Measurements from ENCODE around the gene VDAC2.
"Not testable (repeated sequence)": the region's sequence is repeated elsewhere in the genome, so short reads cannot be mapped to it uniquely, and the experiment has no call there.

VDAC2 gene, protein sequence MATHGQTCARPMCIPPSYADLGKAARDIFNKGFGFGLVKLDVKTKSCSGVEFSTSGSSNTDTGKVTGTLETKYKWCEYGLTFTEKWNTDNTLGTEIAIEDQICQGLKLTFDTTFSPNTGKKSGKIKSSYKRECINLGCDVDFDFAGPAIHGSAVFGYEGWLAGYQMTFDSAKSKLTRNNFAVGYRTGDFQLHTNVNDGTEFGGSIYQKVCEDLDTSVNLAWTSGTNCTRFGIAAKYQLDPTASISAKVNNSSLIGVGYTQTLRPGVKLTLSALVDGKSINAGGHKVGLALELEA

DNA sequence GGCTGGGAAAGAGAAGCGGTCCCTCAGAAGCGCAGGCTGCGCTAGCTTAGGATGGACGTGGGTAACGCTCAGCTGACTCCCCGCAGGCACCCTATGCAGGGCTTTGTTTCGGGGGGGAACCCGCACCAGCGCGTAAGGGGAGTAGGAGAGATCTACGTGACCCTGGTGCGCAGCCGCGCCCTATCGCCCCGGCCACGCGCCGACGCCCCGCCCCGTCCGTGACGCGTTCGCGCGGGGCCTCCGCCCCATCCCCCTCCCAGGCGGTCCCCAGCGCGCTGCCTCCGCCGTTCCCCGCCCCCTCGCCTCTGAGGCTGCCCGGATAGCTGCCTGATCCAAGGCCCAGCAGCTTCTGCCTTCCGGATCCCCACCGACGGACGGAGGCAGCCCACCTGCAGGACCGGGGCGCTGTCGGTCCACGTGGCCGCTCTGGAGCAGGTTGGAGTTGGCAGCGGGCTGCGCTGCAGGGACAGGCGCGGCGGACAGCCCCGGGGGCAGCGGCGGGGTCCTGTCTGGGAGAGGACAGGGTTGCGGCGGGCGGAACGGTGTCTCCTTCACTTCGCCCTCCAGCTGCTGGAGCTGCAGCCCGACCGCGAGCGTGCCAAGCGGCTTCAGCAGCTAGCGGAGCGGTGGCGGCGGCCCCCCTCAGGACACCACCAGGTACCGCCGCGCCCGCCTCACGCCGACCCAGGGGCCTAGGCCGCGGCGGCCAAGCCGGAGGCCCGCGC lies at the start of gene VDAC2:
Gene VDAC2 (plus strand): TSS at position 515 of the 725 bp plus-strand sequence. CDS start 363 bp downstream, outside the sequence.
- DNase-seq (ENCODE audit: low read depth, low spot score): peak; percentile 85

DNA sequence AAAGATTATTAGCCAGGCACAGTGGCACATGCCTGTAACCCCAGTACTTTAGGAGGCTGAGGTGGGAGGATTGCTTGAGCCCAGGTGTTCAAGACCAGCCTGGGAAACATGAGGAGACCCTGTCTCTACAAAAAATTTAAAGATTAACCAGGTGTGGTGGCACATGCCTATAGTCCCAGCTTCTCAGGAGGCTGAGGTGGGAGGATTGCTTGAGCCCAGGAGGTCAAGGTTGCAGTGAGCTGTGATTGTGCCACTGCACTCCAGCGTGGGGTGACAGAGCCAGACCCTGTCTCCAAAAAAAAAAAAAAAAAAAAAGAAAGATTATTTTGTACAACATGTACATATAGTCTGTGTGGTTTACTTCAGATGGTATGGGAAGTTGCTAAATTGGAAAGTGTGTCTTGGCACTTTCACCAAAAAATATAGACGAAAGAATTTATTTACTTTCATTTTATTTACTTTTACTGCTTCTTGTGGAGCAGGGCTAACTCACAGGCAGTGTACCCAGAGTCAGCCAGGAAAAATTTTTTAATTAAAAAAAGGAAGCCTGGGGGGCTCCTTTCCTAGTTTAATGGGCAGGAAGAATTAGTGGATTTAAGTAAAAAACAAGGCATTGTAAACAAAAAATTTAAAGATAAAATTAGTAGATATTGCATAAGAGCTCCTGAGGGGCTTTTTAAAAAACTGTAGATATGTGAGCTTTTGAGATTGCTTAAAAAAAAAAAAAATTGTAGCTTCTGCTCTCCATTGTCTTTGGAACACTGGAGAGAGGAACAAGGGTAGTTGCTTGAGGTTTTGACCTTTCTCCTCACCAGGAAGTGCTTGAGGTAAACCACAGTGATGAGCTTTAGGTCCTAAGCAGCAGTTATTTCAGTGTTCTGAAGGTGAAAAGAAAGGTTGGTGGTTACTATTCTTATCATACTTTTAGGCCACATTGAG lies 44.6 kb upstream of the VDAC2 start:
- no peak for DNase-seq (ENCODE audit: low read depth, low spot score)

DNA sequence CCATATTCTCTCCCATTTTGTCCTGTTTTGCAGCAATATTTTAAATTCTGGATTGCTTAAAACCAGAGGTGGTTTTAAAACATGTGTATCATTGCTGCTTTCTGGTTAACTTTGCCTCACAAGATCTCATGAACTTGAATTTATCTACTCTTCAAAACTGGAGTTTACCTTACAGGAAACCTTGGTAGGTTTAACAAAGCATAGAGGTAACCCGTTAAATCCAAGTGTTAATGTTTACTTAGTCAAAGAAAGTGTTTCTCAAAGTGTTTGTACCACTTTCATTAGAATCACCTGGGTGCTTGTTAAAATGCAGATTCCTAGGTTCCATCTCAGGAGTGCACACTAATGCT lies 44.0 kb upstream of the VDAC2 start:
- no peak for DNase-seq (ENCODE audit: low read depth, low spot score)

DNA sequence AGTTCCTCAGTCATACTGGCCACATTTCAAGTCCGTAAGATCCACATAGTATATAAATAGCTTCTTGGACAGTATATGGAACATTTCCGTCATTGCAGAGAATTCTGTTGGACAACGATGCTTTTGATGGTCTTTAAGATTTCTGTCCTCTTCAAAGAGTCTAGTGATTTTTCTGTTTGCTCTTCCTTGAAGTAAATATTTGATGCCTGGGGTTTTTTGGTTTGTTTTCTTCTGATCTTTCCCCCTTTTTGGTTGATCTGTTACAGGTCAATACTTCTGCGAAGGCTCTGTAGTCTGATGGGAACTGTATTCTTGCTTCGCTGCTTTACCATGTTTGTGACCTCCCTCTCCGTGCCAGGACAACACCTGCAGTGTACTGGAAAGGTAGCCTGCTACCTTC lies 42.3 kb upstream of the VDAC2 start:
- DNase-seq (ENCODE audit: low read depth, low spot score): no peak

DNA sequence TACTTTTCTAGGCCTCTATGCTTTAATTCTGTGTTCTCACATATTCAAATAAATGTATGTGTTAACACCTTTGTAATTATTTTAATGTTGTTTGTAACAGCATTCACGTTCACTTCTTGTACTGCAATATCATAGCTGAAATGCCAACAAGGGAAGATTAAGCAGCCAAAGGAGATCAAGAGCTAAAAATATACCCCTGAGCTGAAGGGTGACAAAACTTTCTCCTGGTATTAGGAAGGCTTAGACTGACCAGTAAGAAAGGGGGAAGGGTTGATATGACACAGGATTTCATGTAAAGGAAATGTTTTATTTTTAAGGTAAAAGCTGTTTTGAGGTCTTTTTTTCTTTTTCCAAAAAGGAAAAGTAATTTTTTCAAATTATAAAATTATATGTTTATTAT lies 40.4 kb upstream of the VDAC2 start:
- DNase-seq (ENCODE audit: low read depth, low spot score): no peak

DNA sequence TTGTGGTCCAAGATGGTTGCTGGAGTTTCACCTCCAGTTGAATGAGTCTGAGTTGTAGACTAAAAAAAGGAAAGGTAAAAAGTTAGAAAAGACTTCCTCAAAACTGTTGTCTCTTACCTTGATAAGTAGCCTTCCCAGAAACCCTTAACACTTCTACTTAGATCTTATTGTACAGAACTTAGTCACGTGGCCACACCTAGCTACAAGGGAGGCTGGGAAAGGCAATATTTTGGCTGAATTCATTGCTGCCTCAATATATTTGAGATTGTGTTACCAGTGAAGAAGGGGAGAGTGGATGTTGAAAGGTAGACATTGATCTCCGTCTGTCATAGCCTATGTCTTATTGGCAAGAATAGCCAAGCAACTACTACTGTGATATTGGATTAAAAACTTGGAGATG lies 35.5 kb upstream of the VDAC2 start:
- DNase-seq (ENCODE audit: low read depth, low spot score): no peak

DNA sequence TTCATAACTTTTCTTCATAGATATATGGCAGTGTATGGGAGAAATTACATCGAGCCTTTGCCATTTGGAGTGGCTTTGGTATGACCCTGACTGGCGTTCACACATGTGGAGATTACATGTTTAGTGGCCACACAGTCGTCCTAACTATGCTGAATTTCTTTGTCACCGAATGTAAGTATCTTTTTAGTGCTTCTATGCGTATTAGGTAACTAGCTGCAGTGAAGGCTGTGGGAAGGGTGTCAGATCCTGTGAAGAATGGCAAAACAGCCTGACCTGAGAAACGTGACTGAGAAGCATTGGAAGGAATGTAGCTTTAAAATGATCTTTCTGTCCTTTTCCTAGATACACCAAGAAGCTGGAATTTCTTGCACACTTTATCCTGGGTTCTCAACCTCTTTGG lies 34.5 kb upstream of the VDAC2 start:
- DNase-seq (ENCODE audit: low read depth, low spot score): no peak

DNA sequence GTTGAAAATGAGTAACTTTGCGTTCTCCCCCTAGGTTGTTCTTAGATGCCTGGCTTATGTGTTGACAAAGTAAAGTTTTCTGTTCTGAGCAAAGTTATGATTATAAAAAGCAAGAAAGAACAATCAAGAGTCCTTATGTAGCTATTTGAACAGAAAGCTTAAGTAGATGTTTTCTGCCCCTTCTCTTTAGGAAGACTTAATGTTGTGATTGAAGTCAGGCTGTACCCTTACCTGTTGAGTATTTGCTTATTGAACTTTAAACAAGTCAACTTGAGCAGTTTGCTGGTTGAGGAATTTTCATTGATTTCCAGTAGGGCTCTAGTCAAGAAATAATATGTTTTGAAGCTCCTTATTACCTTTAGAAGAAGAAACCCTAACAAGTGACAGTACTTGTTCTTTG lies 33.9 kb upstream of the VDAC2 start:
- DNase-seq (ENCODE audit: low read depth, low spot score): no peak

DNA sequence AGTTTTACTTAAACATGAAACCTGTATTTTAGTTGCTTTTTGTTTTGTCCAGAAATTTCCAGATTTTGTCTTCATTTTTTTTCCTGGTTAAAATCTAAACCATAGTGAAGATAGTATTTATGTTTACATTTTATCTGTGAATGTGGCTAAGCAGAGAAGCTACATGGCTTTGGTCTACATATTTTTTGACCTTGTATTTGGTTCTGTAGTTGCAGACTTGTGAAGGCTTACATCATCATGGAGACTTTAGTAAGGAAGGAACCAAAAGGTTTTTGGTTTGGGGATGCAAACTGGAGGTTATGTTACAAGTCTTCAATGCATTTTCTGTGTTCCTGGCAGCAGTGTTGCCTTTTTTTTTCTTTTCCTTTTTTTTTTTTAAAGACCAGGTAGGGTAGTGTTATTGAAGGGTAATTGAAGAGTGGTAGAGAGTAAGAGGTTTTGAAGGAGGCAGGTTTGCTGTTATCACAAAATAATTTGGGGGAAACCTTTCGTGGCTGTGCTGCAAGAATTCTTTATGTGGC lies 30.9 kb upstream of the VDAC2 start:
- DNase-seq (ENCODE audit: low read depth, low spot score): no peak

DNA sequence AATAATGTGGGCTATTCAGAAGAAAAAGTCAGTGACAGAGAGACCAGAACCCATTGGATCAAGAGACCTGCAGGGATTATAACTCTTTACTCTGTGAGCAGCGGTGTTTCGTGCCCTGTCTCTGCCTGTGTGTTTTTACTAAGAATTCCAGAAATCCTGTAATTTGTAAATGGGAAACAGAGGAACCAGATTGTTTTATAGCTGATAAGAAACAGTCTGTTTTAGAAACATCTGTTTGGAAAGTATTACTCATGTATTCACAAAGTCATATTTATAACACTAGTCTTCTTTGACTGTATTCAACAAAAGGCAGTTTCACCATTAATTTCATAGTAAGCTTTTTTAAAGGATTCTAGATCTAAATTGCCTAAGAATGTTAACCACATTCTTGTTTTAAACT lies 30.0 kb upstream of the VDAC2 start:
- DNase-seq (ENCODE audit: low read depth, low spot score): no peak

DNA sequence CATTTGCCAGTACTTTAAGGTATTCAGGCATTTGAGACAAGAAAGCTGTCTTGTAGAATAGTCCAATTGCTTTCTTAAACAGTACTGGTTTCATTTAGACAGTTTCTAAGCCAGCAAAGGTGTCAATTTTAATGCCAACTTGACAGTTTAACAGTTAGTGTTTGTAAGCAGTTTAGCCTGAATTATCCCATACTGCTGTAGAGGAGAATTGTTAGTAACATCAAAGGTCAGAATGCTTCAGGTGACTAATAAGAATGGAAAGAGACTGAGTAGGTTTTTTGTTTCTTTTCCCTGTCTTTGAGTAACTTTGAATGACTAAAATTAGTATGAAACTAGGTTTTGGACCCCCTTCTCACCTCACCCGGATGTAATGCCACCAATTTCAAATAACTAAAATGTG lies 29.5 kb upstream of the VDAC2 start:
- DNase-seq (ENCODE audit: low read depth, low spot score): no peak

DNA sequence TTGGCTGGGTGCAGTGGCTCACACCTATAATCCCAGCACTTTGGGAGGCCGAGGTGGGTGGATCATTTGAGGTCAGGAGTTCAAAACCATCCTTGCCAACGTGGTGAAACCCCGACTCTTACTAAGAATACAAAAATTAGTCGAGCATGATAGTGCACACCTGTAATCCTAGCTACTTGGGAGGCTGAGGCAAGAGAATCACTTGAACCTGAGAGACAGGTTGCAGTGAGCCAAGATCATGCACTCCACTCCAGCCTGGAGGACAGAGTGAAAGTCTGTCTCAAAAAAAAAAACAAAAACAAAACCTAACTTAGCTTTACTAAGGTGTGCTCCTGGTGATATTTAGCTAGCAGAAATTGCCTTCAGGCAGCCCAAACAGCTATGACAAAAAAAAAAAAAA lies 24.3 kb upstream of the VDAC2 start:
- DNase-seq (ENCODE audit: low read depth, low spot score): no peak

DNA sequence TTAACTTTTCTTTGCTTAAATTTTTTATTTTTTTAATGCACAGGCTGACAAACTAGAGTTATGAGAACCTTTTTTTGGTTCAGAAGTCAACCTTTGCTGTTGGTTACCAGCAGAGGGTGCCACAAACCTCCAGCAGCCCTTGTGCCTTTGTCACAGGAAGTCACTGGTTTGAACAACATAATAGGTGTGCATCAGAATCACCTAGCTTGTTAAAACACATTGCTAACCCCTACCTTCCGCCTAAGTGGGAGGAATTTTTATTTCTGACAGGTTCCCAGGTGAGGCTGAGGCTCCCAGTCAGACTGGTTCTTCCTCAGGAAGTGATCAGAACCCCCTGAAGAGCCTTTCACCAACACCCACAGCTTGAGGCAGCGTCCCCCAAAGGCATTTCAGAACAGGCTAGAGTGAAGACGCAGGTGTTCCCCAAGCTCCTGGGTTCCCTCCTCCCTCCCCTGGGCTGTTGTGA lies 22.6 kb upstream of the VDAC2 start:
- peak; percentile 48 for DNase-seq (ENCODE audit: low read depth, low spot score)

DNA sequence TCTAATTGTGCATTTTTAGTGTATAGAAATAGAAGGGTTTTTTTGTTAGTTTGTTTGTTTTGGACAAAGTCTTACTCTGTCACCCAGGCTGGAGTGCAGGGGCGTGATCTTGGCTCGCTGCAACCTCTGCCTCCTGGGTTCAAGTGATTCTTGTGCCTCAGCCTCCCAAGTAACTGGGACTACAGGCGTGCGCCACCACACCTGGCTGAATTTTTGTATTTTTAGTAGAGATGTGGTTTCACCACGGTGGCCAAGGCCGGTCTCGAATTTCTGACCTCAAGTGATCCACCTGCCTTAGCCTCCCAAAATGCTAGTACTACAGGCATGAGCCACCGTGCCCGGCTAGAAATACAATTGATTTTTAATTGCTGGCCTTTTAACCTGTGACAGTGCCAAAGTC lies 22.1 kb upstream of the VDAC2 start:
- DNase-seq (ENCODE audit: low read depth, low spot score): not testable (repeated sequence)

DNA sequence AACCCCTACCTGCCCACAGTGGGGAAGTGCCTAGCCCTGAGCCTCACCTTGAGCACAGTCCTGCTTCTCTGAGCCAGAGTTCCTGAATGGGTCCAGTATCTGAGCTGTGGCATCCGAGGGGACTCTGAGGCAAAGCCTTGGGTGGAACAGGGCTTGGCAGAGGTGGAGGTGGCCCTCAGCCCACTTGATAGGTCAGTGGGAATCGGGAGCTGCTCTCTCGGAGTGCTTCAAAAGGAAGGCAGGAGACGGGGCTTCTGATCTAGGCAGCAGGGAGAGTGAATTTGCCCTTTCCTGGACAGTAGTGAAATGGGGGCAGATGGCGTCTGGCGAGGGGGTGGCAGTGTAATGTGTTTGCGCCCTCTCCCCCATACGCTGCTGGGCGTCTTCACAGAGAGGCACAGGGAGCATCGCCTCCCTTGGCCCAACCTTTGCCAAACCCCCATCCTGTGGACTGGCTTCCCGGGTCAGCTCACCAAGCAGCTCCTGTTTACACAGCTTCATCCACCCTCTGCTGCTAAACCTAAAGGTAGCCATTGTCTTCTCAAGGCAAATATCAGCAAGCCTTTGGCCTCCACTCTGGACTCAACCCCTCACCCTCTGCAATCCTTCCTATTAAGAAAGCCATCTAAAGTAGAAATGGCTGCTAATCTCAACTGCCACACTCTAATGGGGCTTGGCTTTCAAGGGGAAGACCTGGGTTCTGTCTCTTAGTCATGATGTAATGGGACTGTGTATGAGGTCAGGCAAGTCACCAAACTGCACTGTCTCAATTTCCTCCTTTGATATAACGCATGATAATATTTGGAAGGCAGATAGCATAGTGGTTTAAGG lies 21.1 kb upstream of the VDAC2 start:
- DNase-seq (ENCODE audit: low read depth, low spot score): no peak

DNA sequence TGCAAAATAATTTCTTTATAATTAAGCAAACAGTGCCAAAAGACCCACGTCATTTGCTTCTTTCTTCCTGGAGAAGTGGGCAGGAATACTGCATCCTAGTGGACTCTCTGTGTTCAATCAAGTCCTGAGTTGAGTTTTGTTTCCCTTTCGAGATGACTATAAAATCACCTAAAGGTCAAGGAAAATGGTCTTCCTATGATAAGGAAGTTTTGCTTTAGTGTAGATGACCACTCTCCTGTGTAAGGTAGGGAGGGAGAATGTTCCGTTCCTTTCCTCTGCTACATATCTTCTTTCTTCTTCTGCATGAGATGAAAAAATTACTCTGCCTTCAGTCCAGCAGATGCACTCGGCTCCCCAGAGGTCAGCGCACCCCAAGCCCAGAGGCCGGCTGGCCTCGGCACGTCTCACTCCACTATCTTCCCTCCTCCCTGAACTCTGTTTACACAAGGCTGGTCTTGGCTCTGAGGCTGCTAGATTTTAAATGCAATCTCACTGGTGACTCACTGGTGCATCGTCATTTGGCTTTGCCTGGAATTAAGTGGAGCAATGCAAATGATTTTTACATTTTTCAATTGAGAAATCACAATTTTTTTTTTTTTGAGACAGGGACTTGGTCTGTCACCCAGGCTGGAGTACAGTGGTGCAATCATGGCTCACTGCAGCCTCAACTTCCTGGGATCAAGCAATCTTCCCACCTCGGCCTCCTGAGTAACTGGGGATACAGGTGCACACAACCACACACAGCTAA lies 18.6 kb upstream of the VDAC2 start:
- no peak for DNase-seq (ENCODE audit: low read depth, low spot score)

DNA sequence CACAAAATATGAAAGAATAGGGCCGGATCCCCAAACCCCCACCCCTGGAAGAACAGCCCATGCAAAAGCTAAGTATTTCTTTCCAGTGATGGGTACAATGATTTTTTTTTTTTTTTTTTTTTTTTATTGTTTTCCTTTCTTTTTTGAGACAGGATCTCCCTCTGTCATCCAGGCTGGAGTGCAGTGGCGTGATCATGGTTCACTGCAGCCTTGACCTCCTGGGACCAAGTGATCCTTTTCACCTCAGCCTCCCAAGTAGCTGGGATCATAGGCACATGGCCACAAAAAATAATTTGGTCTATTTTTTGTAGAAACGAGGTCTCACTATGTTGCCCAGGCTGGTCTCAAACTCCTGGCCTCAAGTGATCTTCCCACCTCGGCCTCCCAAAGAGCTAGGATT lies 16.0 kb upstream of the VDAC2 start:
- not testable (repeated sequence) for DNase-seq (ENCODE audit: low read depth, low spot score)

DNA sequence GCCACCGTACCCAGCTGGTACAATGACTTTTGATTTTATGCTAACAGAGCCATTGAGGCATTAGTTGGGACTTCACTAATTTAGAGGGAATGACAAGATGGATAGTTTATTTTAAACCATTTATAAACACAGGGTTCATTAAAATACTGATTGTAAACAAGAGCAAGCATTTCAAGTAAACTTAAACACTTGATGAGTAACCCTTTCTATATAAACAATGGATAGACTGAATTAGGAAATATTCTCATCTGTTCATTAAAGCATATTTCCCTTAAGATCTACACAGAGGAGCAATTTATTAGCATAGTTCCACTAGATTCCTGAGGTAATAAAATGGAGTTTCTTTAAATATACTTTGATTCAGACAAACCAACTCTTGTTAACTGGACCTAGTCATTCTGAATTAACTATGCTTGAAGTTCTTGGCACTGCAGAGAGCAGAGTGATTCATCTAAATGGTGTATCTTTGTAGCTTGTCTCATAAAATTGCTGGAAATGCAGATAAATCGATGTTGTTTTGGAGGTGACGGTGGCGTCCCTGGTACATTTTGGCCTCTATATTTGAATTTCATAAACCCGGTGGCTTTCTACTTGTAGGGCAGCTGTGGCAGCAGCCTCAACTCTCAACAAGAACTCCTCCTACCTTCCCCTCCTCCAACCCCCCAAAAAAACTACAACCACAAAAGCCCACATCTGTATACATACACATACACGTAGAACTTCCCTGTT lies 15.4 kb upstream of the VDAC2 start:
- no peak for DNase-seq (ENCODE audit: low read depth, low spot score)

DNA sequence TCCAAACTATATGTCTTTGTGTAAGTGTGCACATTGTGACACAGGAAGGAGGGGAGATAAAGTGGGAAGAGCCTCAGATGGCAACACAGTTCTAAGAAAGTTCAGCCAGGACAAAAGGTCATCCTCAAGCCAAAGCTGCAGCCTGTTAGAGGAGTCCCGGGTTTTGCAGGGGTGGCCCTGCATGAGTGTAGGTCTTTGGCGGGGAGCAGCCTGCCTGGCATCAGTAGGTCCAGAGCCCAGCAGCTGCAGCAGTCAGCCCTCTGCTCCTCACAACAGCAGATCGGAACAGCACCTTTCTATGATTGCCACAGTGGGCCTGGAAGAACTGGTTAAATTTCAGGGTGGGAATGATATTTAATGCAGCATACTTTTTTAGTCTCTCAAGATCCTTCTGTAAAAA lies 13.5 kb upstream of the VDAC2 start:
- DNase-seq (ENCODE audit: low read depth, low spot score): no peak

DNA sequence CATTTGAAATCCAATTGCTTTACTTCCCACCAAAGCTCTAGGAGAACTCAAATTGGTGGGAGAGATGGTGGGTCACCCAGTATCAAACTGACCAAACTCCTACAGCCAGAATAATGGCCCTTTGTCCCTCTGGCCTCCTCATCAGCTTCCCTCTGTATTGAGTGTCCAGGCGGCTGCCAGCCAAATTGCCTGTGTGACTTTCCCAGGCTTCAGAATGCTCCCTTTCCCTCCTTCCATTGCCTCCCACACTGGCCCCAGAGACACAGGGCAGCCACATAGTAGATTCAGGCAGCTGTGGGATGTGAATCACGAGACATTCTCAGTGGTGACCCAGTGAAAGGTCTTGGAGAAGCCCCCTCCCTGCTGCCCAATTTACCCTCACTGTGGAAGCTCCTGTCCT lies 12.7 kb upstream of the VDAC2 start:
- no peak for DNase-seq (ENCODE audit: low read depth, low spot score)

Data from activated CD4-positive, CD25-positive, alpha-beta regulatory T cell treated with anti-CD3 and anti-CD28 coated beads, Interleukin-2, amount 50 U/mL, for 16 hours (primary cell).